ENCODE data around the gene FTMT. TPM values are rescaled to one million over a fixed set of nuclear protein-coding genes. Genes with fewer than 3 reads are reported as not detected.

FTMT gene
- polyA plus RNA-seq, 2 of the 4 experiments (the other 2 are of a cell fraction): not detected

GRCh38 chr5:121816164-121816563 is 35.5 kb upstream of the FTMT start:
- ChIA-PET CTCF (no interaction called here), POLR2A (no interaction called here)
- FAIRE-seq (no peak), ATAC-seq (no peak), DNase-seq (ENCODE audit: low read depth in 1 of 2, low spot score in 1 of 2) (no peak)
- Histone ChIP-seq H3K4me3 (no peak overlapping the region), H3K4me2 (no peak overlapping the region), H3K27ac (no peak overlapping the region), H3K9me3 (no peaks in the 10 kb centered on the region), H3K4me1 (no peaks in the 10 kb centered on the region)
- no peak for TF ChIP-seq MAX (IDR thresholded peaks at IDR 0.05)
- TF ChIP-seq TFCP2L1 (CRISPR knock-in tag; IDR thresholded peaks at IDR 0.05): no peak
- no peak for TF ChIP-seq POLR2AphosphoS2 (conservative IDR thresholded peaks at IDR 0.05; ENCODE audit: low read length)
- TF ChIP-seq CBX8 (IDR thresholded peaks at IDR 0.05): no peak
- TF ChIP-seq ZSCAN20 (CRISPR knock-in tag; IDR thresholded peaks at IDR 0.05): no peak
- TF ChIP-seq HEYL (CRISPR knock-in tag; IDR thresholded peaks at IDR 0.05): no peak
- no peak for TF ChIP-seq ATOH8 (CRISPR knock-in tag; IDR thresholded peaks at IDR 0.05; ENCODE audit: low read depth)
- TF ChIP-seq CBX2 (IDR thresholded peaks at IDR 0.05; ENCODE audit: borderline replicate concordance, low read depth): no peak
- TF ChIP-seq SMC3 (IDR thresholded peaks at IDR 0.05): no peak
- TF ChIP-seq HOXB5 (CRISPR knock-in tag; IDR thresholded peaks at IDR 0.05): no peak
- no peak for TF ChIP-seq JUNB (IDR thresholded peaks at IDR 0.05)
- TF ChIP-seq POLR2A (IDR thresholded peaks at IDR 0.05; ENCODE audit: low read length): no peak
- TF ChIP-seq BCL3 (IDR thresholded peaks at IDR 0.05): no peak
- no peak for TF ChIP-seq FOSB (CRISPR knock-in tag; IDR thresholded peaks at IDR 0.05)
- TF ChIP-seq ESRRA (IDR thresholded peaks at IDR 0.05; ENCODE audit: borderline replicate concordance, low read length): no peak

GRCh38 chr5:121819682-121820261 is 31.9 kb upstream of the FTMT start:
- no peaks in the 10 kb centered on the region for H3K4me1 ChIP-seq
- ChIA-PET POLR2A (no interaction called here), CTCF (no interaction called here)
- FAIRE-seq (no peak), ATAC-seq (no peak), DNase-seq (ENCODE audit: low read depth in 1 of 2, low spot score in 1 of 2) (no peak)
- no peaks in the 10 kb centered on the region for H3K9me3 ChIP-seq
- no peak overlapping the region for H3K4me2 ChIP-seq
- no peak overlapping the region for H3K27ac ChIP-seq
- no peak for TF ChIP-seq USF2 (IDR thresholded peaks at IDR 0.05)
- no peak for TF ChIP-seq ELK1 (IDR thresholded peaks at IDR 0.05; ENCODE audit: low read depth, low read length)
- no peak for TF ChIP-seq KDM1A (IDR thresholded peaks at IDR 0.05; ENCODE audit: low read depth)
- no peak for TF ChIP-seq CBX2 (IDR thresholded peaks at IDR 0.05; ENCODE audit: borderline replicate concordance, low read depth)
- TF ChIP-seq CTCF (IDR thresholded peaks at IDR 0.05): no peak
- TF ChIP-seq POLR2AphosphoS2 (conservative IDR thresholded peaks at IDR 0.05; ENCODE audit: low read length): no peak
- TF ChIP-seq ATOH8 (CRISPR knock-in tag; IDR thresholded peaks at IDR 0.05; ENCODE audit: low read depth): no peak
- TF ChIP-seq RCOR1 (IDR thresholded peaks at IDR 0.05; ENCODE audit: low read depth, low read length): no peak
- TF ChIP-seq POLR2A (IDR thresholded peaks at IDR 0.05; ENCODE audit: low read length): no peak
- TF ChIP-seq JUN (IDR thresholded peaks at IDR 0.05): no peak
- no peak for TF ChIP-seq SREBF2 (IDR thresholded peaks at IDR 0.05)
- TF ChIP-seq ZC3H11A (IDR thresholded peaks at IDR 0.05): no peak
- no peak for TF ChIP-seq BCL3 (IDR thresholded peaks at IDR 0.05)
- no peak for TF ChIP-seq HOXA7 (CRISPR knock-in tag; IDR thresholded peaks at IDR 0.05)
- TF ChIP-seq ZFP36 (IDR thresholded peaks at IDR 0.05; ENCODE audit: borderline replicate concordance, partially characterized antibody): no peak
- TF ChIP-seq EHF (CRISPR knock-in tag; IDR thresholded peaks at IDR 0.05): no peak
- H3K4me3 ChIP-seq: no peak overlapping the region
- 26% methylated on average over 5 of the region's 5 CpGs for WGBS (ENCODE audit: missing lambda C conversion rate)
